SIG-M5 treated with dmso at 0.1 percent for 504 hours (cell line): ENCODE measurements around the gene MZF1.
"Not testable (repeated sequence)": the region's sequence is repeated elsewhere in the genome, so short reads cannot be mapped to it uniquely, and the experiment has no call there.

Experiments
- DNase-seq: peaks from one replicate; lab custom pipeline; 2025; ENCODE audit not compliant: unreplicated experiment; lab: John Stamatoyannopoulos, UW

Gene MZF1

DNA sequence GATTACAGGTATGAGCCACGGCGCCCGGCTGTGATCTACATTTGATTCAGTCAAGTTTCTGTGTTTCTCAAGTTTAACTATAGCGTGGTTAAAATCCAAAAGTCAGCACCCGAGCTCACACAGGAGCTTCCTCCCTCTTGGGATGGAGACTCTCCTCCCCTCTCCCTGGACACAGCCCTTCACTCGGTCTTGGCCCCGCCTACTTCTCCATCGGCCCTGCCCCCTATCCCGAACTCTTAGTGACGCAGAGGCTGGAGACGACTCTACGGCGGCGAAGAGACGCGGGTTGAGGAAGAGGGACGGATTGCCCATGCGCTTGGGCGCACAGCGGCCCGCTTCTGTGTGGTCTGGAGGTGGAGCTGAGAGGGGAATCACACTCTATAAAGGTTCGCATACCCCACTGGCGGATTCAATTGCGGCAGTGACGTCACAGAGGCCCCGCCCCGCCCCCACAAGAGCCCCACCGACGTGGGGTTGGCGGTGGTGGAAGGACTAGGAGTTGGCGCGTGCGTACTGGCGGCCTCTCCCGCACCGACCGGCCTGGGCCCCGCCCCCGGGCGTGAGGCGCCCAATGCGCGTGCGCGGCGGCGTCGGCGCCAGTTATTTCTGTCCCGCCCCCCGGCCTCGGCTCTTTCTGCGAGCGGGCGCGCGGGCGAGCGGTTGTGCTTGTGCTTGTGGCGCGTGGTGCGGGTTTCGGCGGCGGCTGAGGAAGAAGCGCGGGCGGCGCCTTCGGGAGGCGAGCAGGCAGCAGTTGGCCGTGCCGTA, 29.1 kb downstream of the MZF1 start, which contains the start of gene TRIM28:
Gene TRIM28 (plus strand): TSS at position 239 of the 765 bp plus-strand sequence. CDS start 694 bp downstream, outside the sequence.
- DNase-seq: no peak

DNA sequence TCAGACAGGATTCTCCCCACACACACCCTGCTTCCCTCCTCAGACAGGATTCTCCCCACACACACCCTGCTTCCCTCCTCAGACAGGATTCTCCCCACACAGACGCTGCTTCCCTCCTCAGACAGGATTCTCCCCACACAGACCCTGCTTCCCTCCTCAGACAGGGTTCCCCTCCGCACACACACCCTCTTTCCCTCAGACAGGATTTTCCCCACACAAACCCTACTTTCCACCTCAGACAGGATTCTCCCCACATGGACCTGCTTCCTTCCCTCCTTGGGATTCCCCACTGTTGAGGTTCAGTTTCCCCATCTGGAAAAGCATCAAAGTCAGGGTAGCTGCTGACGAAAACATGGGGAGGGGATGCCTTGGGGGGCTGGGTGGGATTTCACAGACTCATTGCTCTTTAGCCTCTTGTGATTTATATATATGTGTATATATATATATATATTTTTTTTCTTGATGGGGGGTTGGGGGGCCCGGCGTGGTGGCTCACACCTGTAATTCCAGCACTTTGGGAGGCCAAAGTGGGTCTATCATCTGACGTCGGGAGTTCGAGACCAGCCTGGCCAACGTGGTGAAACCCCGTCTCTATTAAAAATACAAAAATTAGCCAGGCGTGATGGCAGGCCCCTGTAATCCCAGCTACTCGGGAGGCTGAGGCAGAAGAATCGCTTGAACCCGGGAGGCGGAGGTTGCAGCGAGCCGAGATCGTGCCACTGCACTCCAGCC, 30.3 kb downstream of the MZF1 start:
- not testable (repeated sequence) for DNase-seq

DNA sequence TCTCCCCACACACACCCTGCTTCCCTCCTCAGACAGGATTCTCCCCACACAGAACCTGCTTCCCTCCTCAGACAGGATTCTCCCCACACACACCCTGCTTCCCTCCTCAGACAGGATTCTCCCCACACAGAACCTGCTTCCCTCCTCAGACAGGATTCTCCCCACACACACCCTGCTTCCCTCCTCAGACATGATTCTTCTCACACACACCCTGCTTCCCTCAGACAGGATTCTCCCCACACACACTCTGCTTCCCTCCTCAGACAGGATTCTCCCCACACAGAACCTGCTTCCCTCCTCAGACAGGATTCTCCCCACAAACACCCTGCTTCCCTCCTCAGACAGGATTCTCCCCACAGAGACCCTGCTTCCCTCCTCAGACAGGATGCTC, 34.0 kb downstream of the MZF1 start:
- not testable (repeated sequence) for DNase-seq

DNA sequence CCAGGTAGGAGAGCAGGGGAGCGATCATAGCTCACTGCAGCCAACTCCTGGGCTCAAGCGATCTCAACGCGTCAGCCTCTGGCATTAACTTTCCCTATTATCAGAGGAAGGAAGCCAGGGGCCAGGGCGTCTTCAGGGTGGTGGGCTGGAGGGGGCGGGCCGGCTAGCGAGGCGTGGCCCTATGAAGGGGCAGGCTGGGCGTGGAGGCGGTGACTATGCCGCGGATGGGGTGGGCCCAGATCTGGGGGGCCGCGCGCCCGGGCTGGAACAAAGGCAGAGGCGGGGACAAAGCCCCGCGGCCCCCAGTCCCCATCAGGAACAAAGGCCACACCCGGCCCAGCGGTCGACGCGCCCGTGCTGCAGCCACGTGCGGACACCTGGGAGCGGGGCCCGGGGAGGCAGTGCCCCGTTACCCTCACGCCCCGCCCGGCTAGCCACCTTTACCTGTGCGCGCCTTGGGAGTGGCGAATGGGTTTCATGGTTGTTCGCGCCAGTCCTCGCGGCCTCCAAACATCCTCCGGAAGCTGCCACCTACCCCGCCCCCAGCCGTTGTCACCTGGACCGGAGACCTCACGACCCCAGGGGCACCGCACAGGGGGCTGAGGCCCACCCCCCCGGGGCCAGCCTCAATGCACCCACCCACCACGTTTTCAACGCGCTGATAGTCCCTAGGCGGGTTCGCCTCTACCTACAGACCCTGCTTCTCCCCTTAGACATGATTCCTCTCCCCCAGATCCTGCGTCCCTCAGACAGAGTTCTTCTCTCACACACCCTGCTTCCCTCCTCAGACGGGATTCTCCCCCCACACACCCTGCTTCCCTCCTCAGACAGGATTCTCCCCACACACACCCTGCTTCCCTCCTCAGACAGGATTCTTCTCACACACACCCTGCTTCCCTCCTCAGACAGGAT, 34.6 kb downstream of the MZF1 start:
- DNase-seq: no peak

DNA sequence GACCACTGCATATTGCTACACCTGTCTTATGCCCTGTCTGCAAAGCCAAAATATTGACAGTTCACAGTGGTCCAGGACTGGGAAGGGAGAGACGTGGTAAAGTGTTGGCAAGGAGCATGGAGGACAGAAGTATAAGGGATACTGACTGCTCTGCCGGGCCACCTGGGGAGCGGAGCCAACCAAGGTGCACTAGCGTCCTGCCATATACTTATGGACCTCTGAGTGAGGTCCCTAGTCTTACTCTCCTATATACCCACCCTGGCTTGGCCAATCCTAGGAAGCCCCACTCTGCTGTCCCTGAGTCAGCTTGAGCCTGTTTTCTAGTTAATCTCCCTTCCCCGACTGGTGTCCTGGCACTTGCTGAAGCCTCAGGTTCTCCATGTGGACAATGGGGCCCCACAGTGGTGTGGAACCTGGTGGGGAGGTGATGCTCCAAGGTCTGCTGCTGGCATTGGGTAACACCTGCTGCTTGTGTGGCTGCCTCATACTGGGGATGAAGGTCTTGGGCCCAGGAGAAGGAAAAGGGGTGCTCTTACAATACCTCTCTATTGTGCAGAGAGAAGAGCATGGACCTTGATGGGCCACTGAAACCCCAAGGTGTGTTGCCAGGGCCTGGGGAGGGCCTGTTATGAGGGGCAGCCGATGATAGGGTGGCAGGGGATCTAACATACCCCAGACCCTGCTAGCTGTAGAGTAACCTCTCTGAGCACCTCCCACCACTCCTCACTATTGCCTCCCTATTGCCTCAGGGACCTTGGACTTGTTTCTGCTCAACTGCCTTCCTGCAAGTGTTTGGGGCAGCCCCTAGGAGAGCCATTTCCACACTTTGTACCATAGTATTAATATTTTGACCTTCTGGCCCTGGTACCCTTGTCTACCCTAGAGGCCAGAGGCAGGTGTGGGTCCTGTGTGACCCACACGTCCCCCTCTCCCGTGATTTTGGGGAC, 36.0 kb downstream of the MZF1 start:
- no peak for DNase-seq

DNA sequence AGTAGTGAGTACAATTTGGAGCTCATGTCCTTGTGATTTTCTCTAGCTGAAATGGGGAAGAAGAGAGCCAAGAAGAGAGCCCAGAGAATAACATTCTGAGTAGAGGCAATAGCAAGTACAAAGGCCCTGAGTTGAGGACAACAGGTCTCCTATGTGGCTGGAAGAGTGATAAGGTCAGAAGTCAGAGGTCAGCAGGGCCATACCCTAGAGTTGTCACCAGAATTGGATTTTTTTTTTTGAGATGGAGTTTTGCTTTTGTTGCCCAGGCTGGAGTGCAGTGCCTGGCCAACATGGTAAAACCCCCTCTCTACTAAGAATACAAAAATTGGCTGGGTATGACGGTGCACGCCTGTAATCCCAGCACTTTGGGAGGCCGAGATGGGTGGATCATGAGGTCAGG, 37.3 kb downstream of the MZF1 start:
- DNase-seq: no peak

DNA sequence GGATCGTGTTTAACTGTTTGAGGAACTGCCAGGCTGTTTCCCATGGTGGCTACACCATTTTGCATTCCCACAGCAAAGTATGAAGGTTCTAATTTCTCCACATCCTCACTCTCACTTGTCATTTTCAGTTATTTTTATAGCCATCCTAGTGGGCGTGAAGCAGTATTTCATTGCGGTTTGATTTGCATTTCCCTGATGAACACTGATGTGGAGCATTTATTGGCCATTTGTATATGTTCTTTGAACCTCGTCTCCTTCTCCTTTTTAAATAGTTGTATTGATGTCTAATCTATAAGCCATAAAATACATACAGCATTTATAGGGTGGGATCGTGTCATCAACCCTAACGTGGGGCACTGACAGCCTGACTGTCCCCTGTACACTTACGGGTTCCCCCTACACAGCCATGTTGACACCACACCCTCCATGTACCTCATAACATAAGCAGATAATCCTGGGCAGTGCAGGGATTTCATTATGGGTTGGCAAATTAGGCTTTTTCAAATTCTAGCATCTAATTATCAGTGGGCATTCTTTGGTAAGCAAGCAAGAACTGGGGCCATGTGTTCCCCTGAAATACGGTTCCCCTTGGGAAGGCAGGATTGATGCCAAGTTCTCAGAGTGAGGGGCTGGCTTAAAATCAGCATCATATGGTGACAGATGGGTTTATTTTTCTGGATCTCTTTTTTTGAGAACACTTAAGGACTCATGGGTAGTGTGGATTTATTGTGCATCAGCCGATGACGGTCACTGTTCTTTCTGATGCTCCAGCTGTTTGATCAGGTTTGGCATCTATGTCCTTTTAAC, 41.9 kb downstream of the MZF1 start:
- DNase-seq: no peak

DNA sequence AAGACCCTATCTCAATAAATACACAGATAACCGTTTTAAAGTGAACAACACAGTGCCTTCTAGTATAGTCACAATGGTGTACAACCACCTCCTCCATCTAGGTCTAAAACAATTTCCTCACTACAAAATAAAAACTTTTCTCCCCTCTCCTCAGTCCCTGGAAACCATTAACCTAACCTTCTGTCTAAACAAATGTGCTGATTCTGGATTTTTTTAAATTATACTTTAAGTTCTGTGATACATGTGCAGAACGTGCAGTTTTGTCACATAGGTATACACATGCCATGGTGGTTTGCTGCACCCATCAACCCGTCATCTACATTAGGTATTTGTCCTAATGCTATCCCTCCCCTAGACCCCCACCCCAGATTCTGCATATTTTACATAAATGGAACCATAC, 43.7 kb downstream of the MZF1 start:
- no peak for DNase-seq

DNA sequence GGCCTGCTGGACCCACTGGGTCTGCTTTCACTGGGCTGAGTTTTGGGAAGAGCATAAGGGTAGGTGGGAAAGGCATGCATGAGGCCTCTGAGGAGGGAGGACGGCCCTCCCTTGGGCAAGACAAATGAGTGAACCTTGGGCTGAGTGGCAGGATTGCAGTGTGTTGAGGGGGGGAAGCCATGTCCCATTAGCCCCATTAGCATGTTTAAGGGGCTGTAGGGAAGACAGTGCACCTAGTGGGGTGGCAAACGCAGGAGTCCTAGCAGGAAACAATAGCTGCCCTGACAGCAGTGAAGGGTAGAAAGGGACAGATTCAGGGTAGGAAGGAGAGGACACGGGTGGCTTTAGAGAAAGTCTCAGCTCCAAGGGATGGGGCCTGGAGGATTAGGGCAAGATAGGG, 50.4 kb downstream of the MZF1 start:
- no peak for DNase-seq

DNA sequence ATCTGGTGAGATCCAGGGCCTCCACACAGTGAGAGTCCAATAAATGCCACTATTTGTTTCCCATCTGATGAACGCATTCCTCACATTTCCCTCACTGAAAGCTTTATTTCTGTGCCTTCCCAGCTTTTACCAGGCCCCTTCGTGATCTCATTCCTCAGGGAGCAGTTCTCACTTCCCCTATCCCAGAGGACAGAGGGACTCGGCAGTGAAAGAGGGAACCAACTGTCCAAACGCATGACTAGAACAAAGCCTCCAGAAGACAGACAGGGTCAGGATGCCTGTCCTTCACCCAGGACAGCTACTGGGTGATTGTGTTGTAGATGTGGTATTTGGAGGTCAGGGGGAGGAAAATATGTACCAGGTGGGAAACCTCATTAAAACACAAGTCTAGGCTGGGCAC, 51.5 kb downstream of the MZF1 start:
- DNase-seq: no peak

DNA sequence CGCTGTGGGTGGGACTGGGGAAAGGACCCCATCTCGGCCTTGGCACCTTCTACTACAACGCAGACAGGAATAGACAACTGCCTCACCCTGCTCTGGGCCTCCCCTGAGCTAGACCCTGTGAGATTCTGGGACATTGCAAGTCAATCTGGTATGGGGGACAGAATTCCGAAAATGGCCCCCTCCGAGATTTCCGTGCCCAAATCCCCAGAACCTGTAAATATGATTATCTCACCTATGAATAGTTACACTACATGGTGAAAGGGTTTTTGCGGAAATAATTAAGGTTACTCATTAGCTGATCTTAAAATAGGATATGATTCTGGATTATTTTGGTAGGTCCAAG, 52.9 kb downstream of the MZF1 start:
- no peak for DNase-seq

DNA sequence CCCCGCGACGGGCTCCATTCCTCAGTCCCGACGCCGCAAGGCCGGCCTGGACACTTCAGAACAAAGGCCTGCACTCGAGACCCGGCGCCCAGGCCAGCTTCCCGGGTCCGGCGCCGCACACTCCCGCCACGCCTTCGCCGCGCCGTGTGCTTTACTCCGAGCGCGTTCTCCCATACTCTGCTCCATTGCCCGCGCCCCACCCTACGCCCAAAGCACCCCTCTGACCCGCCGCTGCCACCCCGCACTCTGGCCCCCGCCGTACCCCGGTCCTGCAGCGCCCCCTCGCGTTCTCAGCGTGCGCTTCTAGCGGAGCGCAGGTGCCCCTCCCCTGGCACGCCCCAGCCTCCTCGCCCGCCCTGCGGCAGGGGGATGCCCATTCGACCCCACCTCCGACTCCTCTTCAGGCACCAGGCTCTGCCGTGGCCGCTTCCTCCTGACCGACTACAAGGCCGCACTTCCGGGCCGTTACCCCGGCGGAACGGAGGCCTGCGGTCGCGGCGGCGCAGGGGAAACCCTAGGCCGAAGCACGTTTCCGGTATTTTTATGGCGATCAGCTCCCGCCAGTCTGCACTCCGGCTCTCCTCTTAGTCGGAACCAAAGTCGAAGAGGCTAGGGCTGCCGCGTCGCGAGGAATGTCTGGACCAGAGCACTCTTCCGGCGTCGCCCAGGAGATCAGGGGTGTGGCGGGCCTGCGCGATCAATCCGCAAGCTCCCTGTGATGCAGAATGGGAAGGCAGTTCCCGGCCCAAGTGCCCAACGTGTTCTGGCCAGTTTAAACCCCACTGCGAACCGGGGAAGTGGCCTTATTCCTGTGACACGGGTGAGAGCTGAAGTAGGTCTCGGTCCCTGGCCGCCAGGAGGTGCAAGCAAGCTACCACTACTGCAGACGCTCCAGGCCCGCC, 53.5 kb downstream of the MZF1 start, which contains the start of gene ZBTB45:
Gene ZBTB45 (minus strand): TSS at position 456 of the 902 bp plus-strand sequence. CDS start 2,137 bp downstream, outside the sequence.
- peak; percentile 97 for DNase-seq

DNA sequence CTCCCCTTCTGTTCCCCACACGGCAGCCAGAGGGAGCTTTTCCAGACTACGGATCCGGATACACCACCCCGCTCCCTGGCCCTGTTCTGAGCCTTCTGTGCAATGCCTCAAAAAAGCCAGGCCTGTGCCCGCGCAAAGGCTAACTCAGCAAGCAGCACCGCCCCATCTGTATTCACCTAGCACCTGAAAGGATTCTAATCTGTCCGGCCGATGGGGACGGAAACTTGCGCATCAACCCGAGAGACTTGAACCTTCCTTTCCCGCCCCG, 54.1 kb downstream of the MZF1 start:
- peak; percentile 65 for DNase-seq

DNA sequence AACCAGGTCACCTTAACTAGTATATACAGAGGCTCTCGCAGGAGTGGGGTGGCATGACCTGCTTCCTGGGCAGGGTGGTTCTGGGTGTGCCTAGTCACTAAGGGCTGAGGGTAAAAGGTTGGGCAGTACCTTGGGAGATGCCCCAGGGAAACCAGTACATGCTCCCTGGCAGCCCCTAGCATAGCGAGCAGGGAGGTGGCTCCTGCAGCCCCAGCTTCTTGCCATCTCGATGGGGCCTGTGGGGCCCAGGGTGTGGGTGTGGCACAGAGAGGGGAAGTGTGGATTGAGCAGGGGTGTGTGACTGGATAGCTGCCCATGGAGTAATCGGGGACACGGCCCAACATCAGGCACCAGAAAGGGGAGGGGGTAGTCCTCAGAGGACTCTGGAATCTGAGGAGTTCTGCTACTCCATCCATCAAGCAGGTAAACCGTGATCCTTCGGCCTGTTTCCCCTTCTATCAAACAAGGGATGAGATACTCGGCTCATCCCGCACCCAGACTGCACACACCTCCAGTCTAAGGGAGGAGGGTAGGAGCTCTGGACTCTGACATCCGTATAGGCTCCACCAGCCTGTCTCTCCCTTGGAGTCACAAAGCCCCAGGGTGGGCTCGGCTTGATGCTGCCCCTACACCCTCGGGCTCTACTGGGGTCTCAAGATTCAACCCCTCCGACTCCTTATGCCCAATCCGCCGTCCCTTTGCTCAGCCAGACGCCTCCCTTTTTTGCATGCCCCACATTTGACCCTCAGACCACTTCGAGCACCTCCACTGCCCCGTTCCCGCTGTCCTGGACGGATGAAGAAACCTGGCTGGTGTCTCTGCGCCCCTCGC, 54.7 kb downstream of the MZF1 start:
- DNase-seq: peak; percentile 75

DNA sequence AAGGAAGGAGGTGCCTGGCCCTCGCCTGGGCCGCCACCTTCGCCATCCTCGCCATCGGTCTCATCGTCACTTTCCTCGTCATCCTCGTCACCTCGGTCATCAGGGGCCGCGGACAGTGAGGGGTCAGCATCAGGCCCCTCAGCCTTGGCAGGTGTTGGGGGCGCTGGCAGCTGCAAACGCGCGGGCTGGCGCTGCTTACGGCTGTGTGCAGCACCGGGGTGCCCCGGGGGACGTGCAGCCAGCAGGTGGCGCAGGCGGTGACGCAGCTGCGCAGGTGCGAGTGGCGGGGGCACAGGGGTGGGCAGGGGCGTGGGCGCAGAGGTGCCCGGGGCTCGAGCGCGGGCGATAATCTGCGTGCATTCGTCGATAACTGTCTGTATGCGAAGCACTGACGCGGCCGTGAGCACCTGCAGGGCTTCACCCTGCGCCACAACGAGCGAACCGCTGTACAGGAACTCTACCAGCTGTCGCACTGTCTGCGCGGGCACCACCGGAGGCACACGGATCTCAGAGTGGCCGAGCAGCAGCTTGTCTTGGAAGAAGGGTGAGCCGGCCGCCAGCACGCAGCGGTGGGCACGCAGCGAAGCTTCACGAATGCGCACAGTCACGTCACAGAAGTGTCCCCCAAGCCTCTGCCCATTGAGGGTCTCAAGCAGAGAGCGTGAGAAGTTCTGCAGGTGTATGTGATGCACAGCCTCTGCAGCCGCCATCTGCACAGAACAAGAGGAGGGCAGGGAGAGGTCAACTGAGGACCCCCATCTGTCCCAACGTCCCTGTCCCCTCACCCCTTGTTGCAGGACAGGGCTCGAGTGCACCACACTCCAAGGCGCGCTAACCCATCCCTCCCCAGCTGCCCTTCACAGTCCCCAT, 55.9 kb downstream of the MZF1 start:
- no peak for DNase-seq

DNA sequence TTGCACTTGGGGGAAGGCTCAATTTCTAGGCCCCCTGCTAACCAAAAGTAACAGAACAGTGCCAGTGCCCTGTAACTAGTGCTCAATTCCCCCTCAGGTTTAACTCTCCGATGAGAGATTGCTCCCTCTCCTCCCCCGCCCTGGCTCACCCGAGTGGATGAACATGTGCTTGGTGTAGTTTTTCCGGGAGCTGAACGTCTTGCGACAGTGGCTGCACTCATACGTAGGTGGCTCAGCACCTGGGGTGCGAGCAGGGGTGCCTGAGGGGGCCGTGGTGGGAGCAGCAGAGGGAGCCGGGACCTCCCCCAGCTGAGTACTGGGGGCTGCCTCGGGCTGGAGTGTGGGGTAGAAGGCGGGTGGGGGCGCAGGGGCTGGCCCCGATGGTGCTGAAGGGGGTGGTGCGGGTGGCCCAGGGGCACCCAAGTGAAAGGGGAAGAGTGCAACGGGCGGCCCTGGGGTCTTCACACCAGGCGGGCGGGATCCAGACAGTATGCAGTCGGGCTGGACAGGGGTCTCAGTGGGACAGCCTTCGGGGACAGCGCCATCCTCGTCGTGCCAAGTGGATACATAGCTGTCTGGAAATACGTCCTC, 56.8 kb downstream of the MZF1 start:
- no peak for DNase-seq
